Measurements from ENCODE around the gene ASAP3.

- no peak for TF ChIP-seq POLR2AphosphoS5 (IDR thresholded peaks at IDR 0.05; ENCODE audit: borderline replicate concordance, low read depth, low read length)
- TF ChIP-seq EZH2 (IDR thresholded peaks at IDR 0.05) = no peak
Measured at GRCh38 chr1:23430803-23431202, 53.2 kb downstream of the ASAP3 start.

Data from SK-N-MC (cell line).